Measurements from ENCODE around the gene TEX53.

TEX53 gene

DNA sequence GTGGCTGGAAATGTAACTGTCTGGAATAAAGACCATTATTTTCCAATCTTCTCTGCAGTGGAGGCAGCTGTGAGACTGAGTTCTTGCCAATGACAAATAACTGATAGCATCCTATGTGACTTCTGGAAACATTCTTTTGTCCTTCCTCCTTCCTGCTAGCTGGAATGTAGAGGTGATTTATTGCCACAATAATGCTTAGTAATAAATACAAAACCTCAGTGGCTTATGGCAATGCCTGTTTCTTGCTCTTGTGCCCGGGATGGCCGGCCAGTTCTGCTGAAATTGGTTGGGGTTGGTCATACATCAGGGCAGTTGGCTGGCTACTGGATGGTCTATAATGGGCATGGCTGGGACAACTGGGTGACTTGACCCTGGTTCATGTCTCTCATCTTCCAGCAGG, 36.5 kb upstream of the TEX53 start:
- Histone ChIP-seq H3K4me3 (replicated peaks; ENCODE audit: insufficient read depth, low read length) (no peak overlapping the region), H3K27ac (replicated peaks) (no peak overlapping the region), H3K27me3 (ENCODE audit: insufficient read depth, poor library complexity, severe bottlenecking) (peaks cover 5% of the 10 kb centered on the region)
- DNase-seq (ENCODE audit: low read depth in 1 of 2, low spot score in 1 of 2): no peak
- TF ChIP-seq GABPA (IDR thresholded peaks at IDR 0.05; ENCODE audit: low read depth) (no peak), POLR2AphosphoS5 (IDR thresholded peaks at IDR 0.05; ENCODE audit: low read depth) (no peak), SPI1 (IDR thresholded peaks at IDR 0.05; ENCODE audit: borderline replicate concordance, low read depth) (no peak)
- TF ChIP-seq, protein P1, sequence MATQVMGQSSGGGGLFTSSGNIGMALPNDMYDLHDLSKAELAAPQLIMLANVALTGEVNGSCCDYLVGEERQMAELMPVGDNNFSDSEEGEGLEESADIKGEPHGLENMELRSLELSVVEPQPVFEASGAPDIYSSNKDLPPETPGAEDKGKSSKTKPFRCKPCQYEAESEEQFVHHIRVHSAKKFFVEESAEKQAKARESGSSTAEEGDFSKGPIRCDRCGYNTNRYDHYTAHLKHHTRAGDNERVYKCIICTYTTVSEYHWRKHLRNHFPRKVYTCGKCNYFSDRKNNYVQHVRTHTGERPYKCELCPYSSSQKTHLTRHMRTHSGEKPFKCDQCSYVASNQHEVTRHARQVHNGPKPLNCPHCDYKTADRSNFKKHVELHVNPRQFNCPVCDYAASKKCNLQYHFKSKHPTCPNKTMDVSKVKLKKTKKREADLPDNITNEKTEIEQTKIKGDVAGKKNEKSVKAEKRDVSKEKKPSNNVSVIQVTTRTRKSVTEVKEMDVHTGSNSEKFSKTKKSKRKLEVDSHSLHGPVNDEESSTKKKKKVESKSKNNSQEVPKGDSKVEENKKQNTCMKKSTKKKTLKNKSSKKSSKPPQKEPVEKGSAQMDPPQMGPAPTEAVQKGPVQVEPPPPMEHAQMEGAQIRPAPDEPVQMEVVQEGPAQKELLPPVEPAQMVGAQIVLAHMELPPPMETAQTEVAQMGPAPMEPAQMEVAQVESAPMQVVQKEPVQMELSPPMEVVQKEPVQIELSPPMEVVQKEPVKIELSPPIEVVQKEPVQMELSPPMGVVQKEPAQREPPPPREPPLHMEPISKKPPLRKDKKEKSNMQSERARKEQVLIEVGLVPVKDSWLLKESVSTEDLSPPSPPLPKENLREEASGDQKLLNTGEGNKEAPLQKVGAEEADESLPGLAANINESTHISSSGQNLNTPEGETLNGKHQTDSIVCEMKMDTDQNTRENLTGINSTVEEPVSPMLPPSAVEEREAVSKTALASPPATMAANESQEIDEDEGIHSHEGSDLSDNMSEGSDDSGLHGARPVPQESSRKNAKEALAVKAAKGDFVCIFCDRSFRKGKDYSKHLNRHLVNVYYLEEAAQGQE (IDR thresholded peaks at IDR 0.05; ENCODE audit: insufficient replicate concordance, low read depth): no peak
- TF ChIP-seq, protein P2, sequence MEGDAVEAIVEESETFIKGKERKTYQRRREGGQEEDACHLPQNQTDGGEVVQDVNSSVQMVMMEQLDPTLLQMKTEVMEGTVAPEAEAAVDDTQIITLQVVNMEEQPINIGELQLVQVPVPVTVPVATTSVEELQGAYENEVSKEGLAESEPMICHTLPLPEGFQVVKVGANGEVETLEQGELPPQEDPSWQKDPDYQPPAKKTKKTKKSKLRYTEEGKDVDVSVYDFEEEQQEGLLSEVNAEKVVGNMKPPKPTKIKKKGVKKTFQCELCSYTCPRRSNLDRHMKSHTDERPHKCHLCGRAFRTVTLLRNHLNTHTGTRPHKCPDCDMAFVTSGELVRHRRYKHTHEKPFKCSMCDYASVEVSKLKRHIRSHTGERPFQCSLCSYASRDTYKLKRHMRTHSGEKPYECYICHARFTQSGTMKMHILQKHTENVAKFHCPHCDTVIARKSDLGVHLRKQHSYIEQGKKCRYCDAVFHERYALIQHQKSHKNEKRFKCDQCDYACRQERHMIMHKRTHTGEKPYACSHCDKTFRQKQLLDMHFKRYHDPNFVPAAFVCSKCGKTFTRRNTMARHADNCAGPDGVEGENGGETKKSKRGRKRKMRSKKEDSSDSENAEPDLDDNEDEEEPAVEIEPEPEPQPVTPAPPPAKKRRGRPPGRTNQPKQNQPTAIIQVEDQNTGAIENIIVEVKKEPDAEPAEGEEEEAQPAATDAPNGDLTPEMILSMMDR (IDR thresholded peaks at IDR 0.05; ENCODE audit: insufficient read depth, low read length): no peak

DNA sequence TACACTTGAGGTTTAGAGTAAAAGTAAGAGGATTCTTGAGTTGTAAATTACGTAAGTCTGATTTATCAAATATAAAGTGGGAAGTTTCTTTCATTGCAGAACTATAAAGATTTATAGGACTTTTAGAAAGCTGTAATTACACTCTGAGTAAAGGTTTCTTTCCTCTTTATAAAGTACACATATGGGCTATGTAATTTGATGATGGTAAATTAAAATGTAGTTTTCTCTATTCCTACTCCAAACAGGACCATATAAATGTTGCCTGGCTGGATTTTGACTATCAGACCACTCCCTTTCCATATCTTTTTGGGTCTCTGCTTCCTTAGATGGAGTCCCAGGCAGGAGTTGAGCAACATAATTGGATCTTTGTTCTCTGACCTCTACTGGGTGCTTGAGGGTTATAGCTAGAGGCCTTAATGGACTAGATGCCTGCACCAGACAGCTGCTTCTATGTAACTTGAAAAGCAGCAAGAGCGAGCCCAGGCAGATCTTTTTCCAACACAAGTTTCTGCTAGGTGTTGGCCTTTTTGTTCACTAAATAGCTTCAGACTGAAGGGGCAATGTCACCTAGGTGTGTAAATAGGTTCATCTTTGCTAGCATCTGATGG, 35.7 kb upstream of the TEX53 start:
- Histone ChIP-seq H3K27ac (replicated peaks) (no peak overlapping the region), H3K27me3 (ENCODE audit: insufficient read depth, poor library complexity, severe bottlenecking) (peaks cover 5% of the 10 kb centered on the region), H3K4me3 (replicated peaks; ENCODE audit: insufficient read depth, low read length) (no peak overlapping the region)
- DNase-seq (ENCODE audit: low read depth in 1 of 2, low spot score in 1 of 2): no peak
- TF ChIP-seq, protein P2 (IDR thresholded peaks at IDR 0.05; ENCODE audit: insufficient read depth, low read length): no peak
- TF ChIP-seq SPI1 (IDR thresholded peaks at IDR 0.05; ENCODE audit: borderline replicate concordance, low read depth) (no peak), POLR2AphosphoS5 (IDR thresholded peaks at IDR 0.05; ENCODE audit: low read depth) (no peak), GABPA (IDR thresholded peaks at IDR 0.05; ENCODE audit: low read depth) (no peak)
- TF ChIP-seq, protein P1 (IDR thresholded peaks at IDR 0.05; ENCODE audit: insufficient replicate concordance, low read depth): no peak

DNA sequence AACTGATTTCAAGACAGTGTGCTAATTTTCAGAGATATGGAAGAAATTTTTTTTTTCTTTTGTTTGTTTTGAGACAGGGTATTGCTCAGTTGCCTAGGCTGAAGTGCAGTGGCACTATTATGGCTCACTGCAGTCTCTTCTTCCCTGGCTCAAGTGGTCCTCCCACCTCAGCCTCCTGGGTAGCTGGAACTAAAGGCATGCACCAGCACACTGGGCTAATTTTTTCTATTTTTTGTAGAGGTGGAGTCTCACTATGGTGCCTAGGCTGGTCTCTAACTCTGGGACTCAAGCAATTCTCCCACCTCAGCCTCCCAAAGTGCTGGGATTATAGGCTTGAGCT, 34.3 kb upstream of the TEX53 start:
- H3K4me3 ChIP-seq (replicated peaks; ENCODE audit: insufficient read depth, low read length): no peak overlapping the region
- no peak for DNase-seq (ENCODE audit: low read depth in 1 of 2, low spot score in 1 of 2)
- no peak overlapping the region for H3K27ac ChIP-seq (replicated peaks)

More for the DNA sequence above, 34.3 kb upstream of the TEX53 start:
- H3K27me3 ChIP-seq (ENCODE audit: insufficient read depth, poor library complexity, severe bottlenecking): peaks cover 5% of the 10 kb centered on the region
- TF ChIP-seq, protein P1 (IDR thresholded peaks at IDR 0.05; ENCODE audit: insufficient replicate concordance, low read depth): no peak
- TF ChIP-seq SPI1 (IDR thresholded peaks at IDR 0.05; ENCODE audit: borderline replicate concordance, low read depth) (no peak), POLR2AphosphoS5 (IDR thresholded peaks at IDR 0.05; ENCODE audit: low read depth) (no peak), GABPA (IDR thresholded peaks at IDR 0.05; ENCODE audit: low read depth) (no peak)
- TF ChIP-seq, protein P2 (IDR thresholded peaks at IDR 0.05; ENCODE audit: insufficient read depth, low read length): no peak

Measured in HL-60 (cell line).